ENCODE measurements around the gene IQGAP2.
A peak's percentile ranks its signal among the peaks of the same experiment; 100 is the strongest.

The IQGAP2 gene

DNA sequence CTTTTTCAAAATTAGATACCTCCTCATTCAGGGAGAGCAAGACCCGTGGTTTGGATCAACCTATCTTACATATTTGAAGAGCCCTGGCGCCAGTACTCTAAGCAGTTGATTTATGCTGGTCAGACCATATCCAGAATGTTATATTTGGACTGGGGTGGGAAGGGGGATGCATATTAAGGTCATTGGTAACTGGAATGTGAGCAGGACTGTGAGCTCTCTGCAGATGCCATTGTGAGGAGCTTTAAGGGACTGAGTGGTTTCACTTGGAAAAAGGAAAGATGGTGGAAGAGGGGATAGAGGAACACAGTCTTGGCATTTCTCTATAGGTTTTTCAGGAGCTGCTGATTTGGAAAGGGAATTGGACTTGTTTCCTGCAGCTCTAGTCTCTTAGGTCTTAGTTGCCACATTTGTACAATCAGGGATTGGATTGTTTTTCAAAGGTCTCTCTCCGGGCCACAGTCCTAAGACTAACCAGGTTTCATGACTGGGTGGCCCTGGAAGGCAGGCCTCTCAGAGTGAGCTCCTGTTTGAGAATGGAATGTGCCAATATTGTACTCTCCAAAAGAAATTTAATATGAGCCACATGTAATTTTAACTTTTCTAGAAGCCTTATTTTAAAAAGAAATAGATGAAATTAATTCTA lies 287.1 kb downstream of the IQGAP2 start:
- Histone ChIP-seq H2BK120ac (ENCODE audit: low read depth, low read length) (peak overlapping the region; percentile 95), H2AK5ac (ENCODE audit: low read length, severe bottlenecking) (peak overlapping the region; percentile 99), H3K4me1 (ENCODE audit: control insufficient read depth, insufficient read depth, low read depth, low read length) (peaks cover 10% of the 10 kb centered on the region), H2BK12ac (ENCODE audit: low read length in 2 of 2) (peak overlapping the region; percentile 75 to 98), H2AFZ (ENCODE audit: low read depth, low read length) (no peak overlapping the region), H3K23ac (ENCODE audit: low read length in 2 of 2) (no peak overlapping the region), H3K9ac (ENCODE audit: low read length) (peak overlapping the region; percentile 44), H2BK15ac (ENCODE audit: low read depth, poor library complexity, severe bottlenecking) (no peak overlapping the region), H3K4me2 (ENCODE audit: low read length, poor library complexity, severe bottlenecking) (no peak overlapping the region), H3K18ac (ENCODE audit: low read depth in 1 of 2, low read length in 2 of 2) (peak overlapping the region; percentile 16 to 97), H2BK5ac (ENCODE audit: low read depth, low read length, poor library complexity, severe bottlenecking) (peak overlapping the region; percentile 95), H3K27ac (ENCODE audit: low read length, poor library complexity, severe bottlenecking) (peak overlapping the region; percentile 99), H3K4me3 (ENCODE audit: insufficient read depth in 1 of 2, low read depth in 1 of 2, low read length in 2 of 2) (no peak overlapping the region), H4K8ac (ENCODE audit: low read length) (peak overlapping the region; percentile 94), H3K36me3 (ENCODE audit: control insufficient read depth in 1 of 2, insufficient read depth in 2 of 2, low read depth in 1 of 2, low read length in 2 of 2) (no peaks in the 10 kb centered on the region), H3K9me3 (ENCODE audit: control insufficient read depth, low read length) (no peaks in the 10 kb centered on the region), H3K14ac (ENCODE audit: low read length in 2 of 2) (no peak overlapping the region), H3K4ac (ENCODE audit: low read depth in 1 of 2, low read length in 2 of 2) (peak overlapping the region; percentile 81 to 96), H4K91ac (ENCODE audit: low read length) (peak overlapping the region; percentile 30), H3K79me1 (replicated peaks; ENCODE audit: low read length, poor library complexity, severe bottlenecking) (no peaks in the 10 kb centered on the region), H3K27me3 (ENCODE audit: control insufficient read depth in 1 of 2, insufficient read depth in 1 of 2, low read length in 2 of 2) (no peaks in the 10 kb centered on the region)
- 34% methylated on average over 3 of the region's 3 CpGs for WGBS
- no peak for DNase-seq

DNA sequence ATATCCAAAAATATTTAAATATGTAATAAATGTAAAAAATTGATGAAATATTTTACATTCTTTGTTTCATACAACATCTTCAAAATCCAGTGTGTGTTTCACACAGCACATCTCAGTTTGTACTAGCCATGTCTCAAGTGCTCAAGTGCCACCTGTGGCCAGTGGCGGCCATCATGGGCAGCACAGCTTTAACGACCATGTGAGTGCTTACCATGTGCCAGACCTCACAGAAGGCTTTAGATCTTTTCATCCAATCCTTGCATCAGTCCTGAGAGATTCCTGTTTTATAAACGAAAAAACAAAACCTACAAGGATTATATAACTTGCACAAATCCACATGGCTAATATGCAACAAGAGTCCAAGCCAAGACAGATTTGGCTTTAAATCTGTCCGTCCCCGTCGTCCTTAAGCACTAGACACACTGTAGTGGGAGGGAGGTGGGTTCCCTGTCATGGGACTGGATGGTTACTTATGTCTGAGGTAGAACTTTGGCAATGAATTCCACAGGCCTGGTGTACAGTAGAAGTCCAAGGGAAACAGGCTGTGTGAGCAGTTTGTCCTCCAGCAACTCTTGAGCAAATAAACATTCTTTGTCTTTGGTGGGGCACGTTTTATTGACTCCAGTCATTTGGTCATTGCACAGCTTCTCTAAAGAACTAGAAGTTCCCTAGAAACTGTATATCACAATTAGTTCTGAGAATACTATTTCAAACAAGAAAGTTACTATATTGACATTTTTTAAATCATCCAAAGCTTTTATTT lies 287.8 kb downstream of the IQGAP2 start:
- H2BK120ac ChIP-seq (ENCODE audit: low read depth, low read length), result peak overlapping the region; percentile 93
- H3K9ac ChIP-seq (ENCODE audit: low read length), result peak overlapping the region; percentile 45
- H3K4me2 ChIP-seq (ENCODE audit: low read length, poor library complexity, severe bottlenecking), result no peak overlapping the region
- H3K4ac ChIP-seq (ENCODE audit: low read depth in 1 of 2, low read length in 2 of 2), result peak overlapping the region; percentile 99
- H2AFZ ChIP-seq (ENCODE audit: low read depth, low read length), result no peak overlapping the region
- H3K23ac ChIP-seq (ENCODE audit: low read length in 2 of 2), result no peak overlapping the region
- H2AK5ac ChIP-seq (ENCODE audit: low read length, severe bottlenecking), result peak overlapping the region; percentile 100
- H2BK15ac ChIP-seq (ENCODE audit: low read depth, poor library complexity, severe bottlenecking), result no peak overlapping the region
- 65% methylated on average over 6 of the region's 7 CpGs for WGBS
- H3K4me1 ChIP-seq (ENCODE audit: control insufficient read depth, insufficient read depth, low read depth, low read length), result peaks cover 9% of the 10 kb centered on the region
- H3K79me1 ChIP-seq (replicated peaks; ENCODE audit: low read length, poor library complexity, severe bottlenecking), result no peaks in the 10 kb centered on the region
- peak overlapping the region in 1 of 2 experiments; percentile 19 for H3K4me3 ChIP-seq (ENCODE audit: insufficient read depth in 1 of 2, low read depth in 1 of 2, low read length in 2 of 2)
- peak overlapping the region; percentile 99 for H4K8ac ChIP-seq (ENCODE audit: low read length)
- H3K36me3 ChIP-seq (ENCODE audit: control insufficient read depth in 1 of 2, insufficient read depth in 2 of 2, low read depth in 1 of 2, low read length in 2 of 2), result no peaks in the 10 kb centered on the region
- H2BK5ac ChIP-seq (ENCODE audit: low read depth, low read length, poor library complexity, severe bottlenecking), result peak overlapping the region; percentile 97
- peak overlapping the region in 1 of 2 experiments; percentile 83 for H3K14ac ChIP-seq (ENCODE audit: low read length in 2 of 2)
- peak overlapping the region; percentile 97 for H3K27ac ChIP-seq (ENCODE audit: low read length, poor library complexity, severe bottlenecking)
- H3K9me3 ChIP-seq (ENCODE audit: control insufficient read depth, low read length), result no peaks in the 10 kb centered on the region
- peak overlapping the region; percentile 100 for H4K91ac ChIP-seq (ENCODE audit: low read length)
- peak overlapping the region; percentile 99 to 100 for H2BK12ac ChIP-seq (ENCODE audit: low read length in 2 of 2)
- H3K27me3 ChIP-seq (ENCODE audit: control insufficient read depth in 1 of 2, insufficient read depth in 1 of 2, low read length in 2 of 2), result no peaks in the 10 kb centered on the region
- DNase-seq, result peak; percentile 77
- peak overlapping the region; percentile 97 to 100 for H3K18ac ChIP-seq (ENCODE audit: low read depth in 1 of 2, low read length in 2 of 2)

DNA sequence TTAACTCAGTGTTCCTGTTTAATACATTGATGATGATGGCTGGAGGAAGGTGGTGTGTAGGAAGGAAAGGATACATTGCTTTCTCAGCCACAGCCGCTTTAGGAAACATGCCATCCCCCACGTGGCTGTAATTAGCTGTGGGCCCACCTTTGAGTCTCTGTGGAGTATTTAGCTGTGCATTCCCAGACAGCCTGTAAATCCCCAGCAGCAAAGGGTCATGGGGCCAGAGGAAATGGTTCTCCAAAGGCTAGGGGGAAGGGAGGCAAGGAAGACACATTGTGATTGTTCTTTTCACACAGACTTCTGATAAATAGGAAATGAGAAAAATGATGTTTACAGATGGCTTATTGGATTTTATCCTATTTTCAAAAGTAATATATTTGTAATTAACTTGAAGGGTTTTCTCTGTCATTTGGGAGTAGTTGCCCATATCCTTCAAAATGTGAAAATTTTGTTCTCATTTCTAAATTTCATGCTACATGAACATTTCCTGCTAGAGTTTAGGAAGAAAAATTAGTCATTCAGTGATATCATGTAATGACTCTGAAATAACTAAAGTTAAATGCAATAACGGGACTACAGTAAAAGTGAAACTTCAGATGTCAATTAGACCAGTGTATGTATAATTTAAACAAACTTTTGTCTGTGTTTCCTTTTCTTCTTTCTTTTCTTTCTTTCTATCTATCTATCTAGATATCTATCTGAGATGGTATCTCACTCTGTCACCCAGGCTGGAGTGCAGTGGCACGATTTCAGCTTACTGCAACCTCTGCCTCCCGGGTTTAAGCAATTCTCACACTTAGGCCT lies 288.6 kb downstream of the IQGAP2 start:
- Histone ChIP-seq H3K4me2 (ENCODE audit: low read length, poor library complexity, severe bottlenecking) (no peak overlapping the region), H3K18ac (ENCODE audit: low read depth in 1 of 2, low read length in 2 of 2) (no peak overlapping the region), H3K14ac (ENCODE audit: low read length in 2 of 2) (no peak overlapping the region), H3K4ac (ENCODE audit: low read depth in 1 of 2, low read length in 2 of 2) (peak overlapping the region in 1 of 2 experiments; percentile 62), H2AFZ (ENCODE audit: low read depth, low read length) (no peak overlapping the region), H2BK15ac (ENCODE audit: low read depth, poor library complexity, severe bottlenecking) (no peak overlapping the region), H2BK12ac (ENCODE audit: low read length in 2 of 2) (peak overlapping the region; percentile 34 to 69), H3K4me3 (ENCODE audit: insufficient read depth in 1 of 2, low read depth in 1 of 2, low read length in 2 of 2) (no peak overlapping the region), H4K8ac (ENCODE audit: low read length) (no peak overlapping the region), H2AK5ac (ENCODE audit: low read length, severe bottlenecking) (no peak overlapping the region), H2BK5ac (ENCODE audit: low read depth, low read length, poor library complexity, severe bottlenecking) (peak overlapping the region; percentile 21), H3K27ac (ENCODE audit: low read length, poor library complexity, severe bottlenecking) (peak overlapping the region; percentile 97), H3K23ac (ENCODE audit: low read length in 2 of 2) (no peak overlapping the region), H3K9ac (ENCODE audit: low read length) (peak overlapping the region; percentile 45), H2BK120ac (ENCODE audit: low read depth, low read length) (peak overlapping the region; percentile 71), H3K27me3 (ENCODE audit: control insufficient read depth in 1 of 2, insufficient read depth in 1 of 2, low read length in 2 of 2) (no peaks in the 10 kb centered on the region), H3K4me1 (ENCODE audit: control insufficient read depth, insufficient read depth, low read depth, low read length) (peaks cover 9% of the 10 kb centered on the region), H3K79me1 (replicated peaks; ENCODE audit: low read length, poor library complexity, severe bottlenecking) (no peaks in the 10 kb centered on the region), H3K36me3 (ENCODE audit: control insufficient read depth in 1 of 2, insufficient read depth in 2 of 2, low read depth in 1 of 2, low read length in 2 of 2) (no peaks in the 10 kb centered on the region), H3K9me3 (ENCODE audit: control insufficient read depth, low read length) (no peaks in the 10 kb centered on the region), H4K91ac (ENCODE audit: low read length) (peak overlapping the region; percentile 34)
- DNase-seq, result peak; percentile 80
- WGBS, result 45% methylated on average over 4 of the region's 5 CpGs

DNA sequence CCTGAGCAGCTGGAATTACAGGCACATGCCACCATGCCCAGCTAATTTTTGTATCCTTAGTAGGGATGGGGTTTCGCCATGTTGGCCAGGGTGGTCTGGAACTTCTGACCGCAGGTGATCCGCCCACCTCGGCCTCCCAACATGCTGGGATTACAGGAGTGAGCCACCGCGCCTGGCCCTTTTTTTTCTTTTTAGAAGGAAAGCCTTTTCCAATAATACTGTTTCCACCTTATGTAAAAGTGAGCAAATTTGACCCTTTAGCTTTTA lies 289.1 kb downstream of the IQGAP2 start:
- DNase-seq, result no peak
- WGBS, result 99% methylated on average over 6 of the region's 6 CpGs
- no peak overlapping the region for H3K4me2 ChIP-seq (ENCODE audit: low read length, poor library complexity, severe bottlenecking)
- no peak overlapping the region for H4K91ac ChIP-seq (ENCODE audit: low read length)
- H3K4me3 ChIP-seq (ENCODE audit: insufficient read depth in 1 of 2, low read depth in 1 of 2, low read length in 2 of 2), result no peak overlapping the region
- peak overlapping the region; percentile 76 for H3K27ac ChIP-seq (ENCODE audit: low read length, poor library complexity, severe bottlenecking)
- H3K36me3 ChIP-seq (ENCODE audit: control insufficient read depth in 1 of 2, insufficient read depth in 2 of 2, low read depth in 1 of 2, low read length in 2 of 2), result no peaks in the 10 kb centered on the region
- peak overlapping the region in 1 of 2 experiments; percentile 62 for H3K4ac ChIP-seq (ENCODE audit: low read depth in 1 of 2, low read length in 2 of 2)
- H2BK5ac ChIP-seq (ENCODE audit: low read depth, low read length, poor library complexity, severe bottlenecking), result peak overlapping the region; percentile 21
- no peak overlapping the region for H2AK5ac ChIP-seq (ENCODE audit: low read length, severe bottlenecking)
- H3K27me3 ChIP-seq (ENCODE audit: control insufficient read depth in 1 of 2, insufficient read depth in 1 of 2, low read length in 2 of 2), result no peaks in the 10 kb centered on the region
- peak overlapping the region; percentile 34 to 46 for H2BK12ac ChIP-seq (ENCODE audit: low read length in 2 of 2)
- peaks cover 9% of the 10 kb centered on the region for H3K4me1 ChIP-seq (ENCODE audit: control insufficient read depth, insufficient read depth, low read depth, low read length)
- peak overlapping the region; percentile 45 for H3K9ac ChIP-seq (ENCODE audit: low read length)
- no peaks in the 10 kb centered on the region for H3K9me3 ChIP-seq (ENCODE audit: control insufficient read depth, low read length)
- H3K18ac ChIP-seq (ENCODE audit: low read depth in 1 of 2, low read length in 2 of 2), result no peak overlapping the region
- H3K79me1 ChIP-seq (replicated peaks; ENCODE audit: low read length, poor library complexity, severe bottlenecking), result no peaks in the 10 kb centered on the region
- peak overlapping the region; percentile 71 for H2BK120ac ChIP-seq (ENCODE audit: low read depth, low read length)
- no peak overlapping the region for H3K23ac ChIP-seq (ENCODE audit: low read length in 2 of 2)
- H4K8ac ChIP-seq (ENCODE audit: low read length), result no peak overlapping the region
- H2AFZ ChIP-seq (ENCODE audit: low read depth, low read length), result no peak overlapping the region
- no peak overlapping the region for H2BK15ac ChIP-seq (ENCODE audit: low read depth, poor library complexity, severe bottlenecking)
- no peak overlapping the region for H3K14ac ChIP-seq (ENCODE audit: low read length in 2 of 2)
